Measurements from ENCODE around the gene LIME1.
A peak's percentile ranks its signal among the peaks of the same experiment; 100 is the strongest.
"Not testable (repeated sequence)": the region's sequence is repeated elsewhere in the genome, so short reads cannot be mapped to it uniquely, and the experiment has no call there.

LIME1 gene

DNA sequence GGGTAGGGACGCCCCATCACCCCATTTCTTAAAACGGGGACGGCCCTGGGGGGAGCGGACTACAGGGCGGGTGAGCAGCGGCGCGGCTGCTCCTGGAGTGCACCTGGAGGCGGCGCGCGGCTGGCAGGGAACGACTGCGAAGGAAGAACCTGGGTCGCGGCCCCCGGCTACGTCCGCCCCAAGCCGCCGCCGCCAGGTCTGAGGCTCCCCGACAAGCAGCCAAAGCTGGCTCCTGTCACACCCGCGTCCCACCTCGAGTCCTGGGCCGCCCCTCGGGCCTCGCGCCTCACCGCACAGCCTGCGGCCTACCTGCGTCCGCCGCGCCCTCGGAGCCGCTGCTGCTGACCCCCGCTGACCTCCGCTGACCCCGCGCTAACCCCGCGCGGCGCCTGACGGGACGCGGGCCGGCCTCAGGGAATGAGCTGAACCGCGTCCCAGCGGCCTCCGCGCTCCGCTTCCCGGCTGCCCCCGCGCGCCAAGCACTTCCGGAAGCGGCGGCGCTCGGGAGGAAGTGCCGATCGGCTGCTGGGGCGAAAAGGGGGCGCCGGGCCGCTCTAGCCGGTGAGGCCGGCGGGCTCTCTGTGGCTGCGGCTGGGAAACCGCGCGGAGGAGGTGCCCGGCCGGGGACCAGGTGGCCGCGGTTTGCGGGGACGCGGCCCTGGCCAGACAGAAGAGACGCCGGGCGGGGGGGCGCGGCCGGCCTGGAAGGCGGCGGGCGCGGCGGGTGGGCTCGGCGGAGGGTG is 28.7 kb upstream of the LIME1 start, which contains the start of the genes ARFRP1 and ZGPAT:
TSS of gene ARFRP1 (minus strand) at position 419 of the 743 bp plus-strand sequence. CDS start 885 bp downstream, outside the sequence.
TSS of gene ZGPAT (plus strand) at position 482 of the 743 bp plus-strand sequence. CDS start 542 bp downstream, outside the sequence.
- peak; percentile 23 for DNase-seq (ENCODE audit: low read depth, low spot score)

GRCh38 chr20:63708301-63709148 is 27.9 kb upstream of the LIME1 start:
- DNase-seq (ENCODE audit: low read depth, low spot score) = no peak

- no peak for DNase-seq (ENCODE audit: low read depth, low spot score)
Measured at GRCh38 chr20:63709149-63709527, 27.3 kb upstream of the LIME1 start.

DNA sequence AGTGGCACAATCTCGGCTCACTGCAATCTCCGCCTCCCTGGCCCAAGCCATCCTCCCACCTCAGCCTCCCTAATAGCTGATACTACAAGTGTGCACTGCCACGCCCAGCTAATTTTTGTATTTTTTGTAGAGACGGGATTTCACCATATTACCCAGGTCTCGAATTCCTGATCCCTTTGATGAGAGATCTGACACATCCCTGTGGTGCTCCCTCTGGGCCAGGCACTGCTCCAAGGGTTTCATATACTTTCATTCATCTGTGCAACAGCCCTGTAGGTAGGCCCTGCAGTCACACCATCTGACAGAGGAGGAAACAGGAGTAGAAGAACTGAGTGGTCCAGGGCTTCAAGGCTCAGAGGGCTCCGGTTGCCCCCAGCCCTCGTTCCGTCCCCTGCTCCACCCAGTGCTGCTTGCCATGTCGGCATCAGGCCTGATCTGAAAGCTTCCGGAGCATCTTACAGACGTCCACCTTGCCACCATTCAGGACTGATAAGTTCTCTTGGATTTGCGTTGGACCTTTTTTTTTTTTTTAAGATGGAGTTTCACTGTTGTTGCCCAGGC is 25.3 kb upstream of the LIME1 start:
- no peak for DNase-seq (ENCODE audit: low read depth, low spot score)

DNA sequence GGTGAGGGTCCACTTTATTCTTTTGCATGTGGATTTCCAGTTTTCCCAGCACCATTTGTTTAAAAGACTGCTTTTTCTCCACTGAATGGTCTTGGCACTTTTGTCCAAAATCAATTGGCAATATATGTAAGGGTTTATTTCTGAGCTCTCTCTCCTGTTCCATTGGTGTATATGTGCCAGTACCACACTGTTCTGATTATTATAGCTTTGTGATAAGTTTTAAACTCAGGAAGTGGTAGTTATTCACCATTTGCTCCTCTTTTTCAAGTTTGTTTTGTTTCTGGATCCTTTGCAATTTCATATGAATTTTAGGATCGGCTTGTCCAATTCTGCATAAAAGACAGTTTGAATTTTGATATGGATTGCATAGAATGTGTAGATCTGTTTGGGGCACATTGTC is 24.3 kb upstream of the LIME1 start:
- no peak for DNase-seq (ENCODE audit: low read depth, low spot score)

DNA sequence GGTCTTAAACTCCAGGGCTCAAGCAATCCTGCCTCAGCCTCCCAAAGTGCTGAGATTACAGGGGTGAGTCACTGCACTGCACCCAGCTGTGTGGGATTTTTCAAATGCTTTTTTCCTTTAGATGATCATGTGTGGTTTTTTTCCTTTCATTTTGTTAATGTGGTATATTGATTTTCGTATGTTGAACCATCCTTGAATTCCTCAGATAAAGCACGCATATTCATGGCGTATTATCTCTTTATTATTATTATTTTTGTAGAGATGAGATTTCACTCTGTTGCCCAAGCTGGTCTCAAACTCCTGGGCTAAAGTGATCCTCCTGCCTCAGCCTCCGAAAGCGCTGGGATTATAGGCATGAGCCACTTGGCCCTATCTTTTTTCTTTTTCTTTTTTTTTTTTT is 21.6 kb upstream of the LIME1 start:
- DNase-seq (ENCODE audit: low read depth, low spot score) = no peak

DNA sequence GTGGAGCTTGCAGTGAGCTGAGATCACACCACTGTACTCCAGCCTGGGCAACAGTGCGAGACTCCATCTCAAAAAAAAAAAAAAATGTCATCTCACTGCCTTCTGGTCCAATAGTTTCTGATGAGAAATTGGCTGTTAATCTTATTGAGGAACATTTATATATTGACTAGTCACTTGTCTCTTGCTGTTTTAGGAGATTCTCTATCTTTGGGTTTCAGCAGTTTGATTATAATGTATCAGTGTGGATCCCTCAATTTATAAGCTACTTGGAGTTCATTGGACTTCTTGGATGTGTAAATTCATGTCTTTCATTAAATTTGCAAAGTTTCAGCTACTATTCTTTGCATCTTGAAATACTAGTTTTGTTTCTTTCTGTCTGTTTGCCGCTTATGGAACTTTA is 17.5 kb upstream of the LIME1 start:
- DNase-seq (ENCODE audit: low read depth, low spot score) = no peak

GRCh38 chr20:63722967-63723622 is 13.4 kb upstream of the LIME1 start:
- not testable (repeated sequence) for DNase-seq (ENCODE audit: low read depth, low spot score)

DNA sequence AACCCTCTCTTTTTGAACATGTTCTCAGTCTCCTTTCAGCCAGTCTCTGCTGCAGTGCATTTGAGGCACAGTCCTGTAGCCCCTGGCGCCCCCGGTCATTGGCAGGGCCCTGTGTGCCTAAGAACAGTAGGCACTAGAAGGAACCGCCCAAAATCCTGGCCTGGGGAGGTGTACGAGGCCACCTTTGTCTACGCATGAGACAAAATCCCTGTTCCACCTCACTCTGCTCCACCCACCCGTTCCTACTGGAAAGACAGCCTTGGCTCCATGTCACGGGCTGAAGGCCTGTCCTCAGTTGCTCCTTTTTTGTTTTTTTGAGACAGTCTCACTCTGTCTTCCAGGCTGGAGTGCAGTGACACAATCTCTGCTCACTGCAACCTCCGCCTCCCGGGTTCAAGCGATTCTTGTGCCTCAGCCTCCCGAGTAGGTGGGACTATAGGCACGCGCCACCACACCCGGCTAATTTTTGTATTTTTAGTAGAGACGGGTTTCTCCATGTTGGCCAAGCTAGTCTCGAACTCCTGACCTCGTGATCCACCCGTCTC is 6.2 kb upstream of the LIME1 start:
- DNase-seq (ENCODE audit: low read depth, low spot score) = not testable (repeated sequence)

GRCh38 chr20:63731410-63731809 is 5.1 kb upstream of the LIME1 start:
- DNase-seq (ENCODE audit: low read depth, low spot score) = no peak

- no peak for DNase-seq (ENCODE audit: low read depth, low spot score)
Measured at GRCh38 chr20:63732118-63733095, 4.1 kb upstream of the LIME1 start.

GRCh38 chr20:63733117-63733516 is 3.3 kb upstream of the LIME1 start:
- no peak for DNase-seq (ENCODE audit: low read depth, low spot score)

- DNase-seq (ENCODE audit: low read depth, low spot score) = no peak
Measured at GRCh38 chr20:63733579-63734081, 2.8 kb upstream of the LIME1 start.

- DNase-seq (ENCODE audit: low read depth, low spot score) = no peak
Measured at GRCh38 chr20:63734111-63734945, 2.1 kb upstream of the LIME1 start.

GRCh38 chr20:63734946-63735858 is 1.3 kb upstream of the LIME1 start:
- no peak for DNase-seq (ENCODE audit: low read depth, low spot score)

DNA sequence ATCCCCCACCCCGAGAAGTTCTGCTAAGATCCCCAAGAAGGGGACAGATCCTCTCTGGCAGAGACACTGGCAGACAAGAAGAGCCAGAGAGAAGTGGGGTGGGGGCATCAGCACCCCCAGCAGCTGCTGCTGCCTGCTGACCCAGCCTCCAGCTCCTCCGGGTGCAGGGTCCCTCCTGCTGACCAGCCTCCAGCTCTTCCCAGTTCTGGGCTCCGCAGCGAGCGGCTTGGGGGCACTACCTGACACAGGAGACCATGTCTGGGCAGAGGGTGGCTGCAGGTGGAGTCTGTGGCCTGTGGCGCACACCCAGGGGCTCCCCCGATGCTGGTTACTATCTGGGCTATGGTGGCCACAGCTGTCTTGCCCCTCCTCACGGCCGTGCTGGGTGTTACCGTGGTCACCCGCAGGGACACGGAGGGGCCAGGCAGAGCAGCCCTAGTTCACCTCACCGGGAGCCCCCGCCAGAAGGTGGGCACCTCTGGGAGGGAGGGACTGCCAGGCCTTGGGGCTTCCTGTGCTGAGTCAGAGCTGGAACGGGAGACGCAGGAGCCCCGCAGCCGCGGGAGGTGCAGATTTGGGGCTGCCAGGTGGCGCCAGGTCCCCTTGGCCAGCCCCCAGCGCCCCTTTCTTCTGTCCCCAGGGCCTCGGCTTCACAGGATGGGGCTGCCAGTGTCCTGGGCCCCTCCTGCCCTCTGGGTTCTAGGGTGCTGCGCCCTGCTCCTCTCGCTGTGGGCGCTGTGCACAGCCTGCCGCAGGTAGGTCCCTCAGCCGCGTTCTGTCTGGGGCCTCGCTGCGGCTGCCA is 630 bp downstream of the LIME1 start:
- no peak for DNase-seq (ENCODE audit: low read depth, low spot score)

DNA sequence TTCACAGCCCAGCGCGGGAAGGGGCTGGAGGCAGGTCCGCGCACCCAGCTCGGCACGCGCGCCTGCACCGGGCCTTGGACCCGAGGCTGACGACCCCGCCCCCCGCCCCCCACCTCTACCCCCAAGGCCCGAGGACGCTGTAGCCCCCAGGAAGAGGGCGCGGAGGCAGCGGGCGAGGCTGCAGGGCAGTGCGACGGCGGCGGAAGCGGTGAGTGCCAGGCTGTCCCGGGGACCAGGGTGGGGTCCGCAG is 1.2 kb downstream of the LIME1 start:
- no peak for DNase-seq (ENCODE audit: low read depth, low spot score)

Data from iPS DF 19.7 (cell line).